BLaER1 treated with 17β-estradiol and CSF1 and Interleukin-3, amounts not matched to agents 10 nM and 100 nM (cell line): Measurements from ENCODE around the gene ZNF688.
A peak's percentile ranks its signal among the peaks of the same experiment; 100 is the strongest.

ENCODE experiments used
- H3K27ac ChIP-seq, 11 experiments: shearing (Covaris generic); formaldehyde crosslinking; 2 replicates each; pipeline ENCODE4 v1.8.1; 2022
- H3K27me3 ChIP-seq, 11 experiments: shearing (Covaris generic); formaldehyde crosslinking; 2 replicates each; pipeline ENCODE4 v1.8.1; 2022
- H3K36me3 ChIP-seq, 11 experiments: shearing (Covaris generic); formaldehyde crosslinking; 2 replicates each; pipeline ENCODE4 v1.8.1; 2022
- H3K4me1 ChIP-seq, 10 experiments: shearing (Covaris generic); formaldehyde crosslinking; 2 replicates each; pipeline ENCODE4 v1.8.1; 2022
- H3K4me2 ChIP-seq, 11 experiments: shearing (Covaris generic); formaldehyde crosslinking; 2 replicates each; pipeline ENCODE4 v1.8.1; 2022
- H3K4me3 ChIP-seq, 10 experiments: shearing (Covaris generic); formaldehyde crosslinking; 2 replicates each; pipeline ENCODE4 v1.8.1; 2022
- H3K9ac ChIP-seq, 11 experiments: shearing (Covaris generic); formaldehyde crosslinking; 2 replicates each; pipeline ENCODE4 v1.8.1; 2022
- H3K9me3 ChIP-seq, 11 experiments: shearing (Covaris generic); formaldehyde crosslinking; replicated peaks in 1 of 11; 2 replicates each; pipeline ENCODE4 v1.8.1; 2022
- H4K20me1 ChIP-seq, 11 experiments: shearing (Covaris generic); formaldehyde crosslinking; 2 replicates each; pipeline ENCODE4 v1.8.1; 2022
- Cebpa-rat ChIP-seq, 11 experiments: shearing (Covaris generic); IDR thresholded peaks; 2 replicates each; pipeline ENCODE4 v1.8.1; 2022

ZNF688 gene

DNA sequence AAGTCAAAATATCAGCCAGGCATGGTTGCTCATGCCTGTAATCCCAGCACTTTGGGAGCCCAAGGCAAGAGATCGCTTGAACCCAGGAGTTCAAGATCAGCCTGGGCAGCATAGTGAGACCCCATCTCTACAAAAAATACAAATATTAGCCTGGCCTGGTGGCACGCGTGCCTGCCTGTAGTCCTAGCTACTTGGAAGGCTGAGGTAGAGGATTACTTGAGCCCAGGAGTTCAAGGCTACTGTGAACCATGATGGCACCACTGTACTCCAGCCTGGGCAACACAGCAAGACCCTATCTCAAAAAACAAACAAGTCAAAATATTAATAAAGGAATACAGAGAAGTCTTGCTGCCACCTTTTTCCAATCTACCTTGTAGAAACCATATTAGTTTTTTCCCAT, 34.5 kb upstream of the ZNF688 start:
- Histone ChIP-seq H3K4me3 (no peak overlapping the region), H3K4me1 (peaks cover 18 to 81% (median 40%) of the 10 kb centered on the region in 10 experiments), H3K4me2 (peak overlapping the region in 3 of 11 experiments; percentile 38 to 87 (median 79); a peak in 5 of 22 replicates), H3K9me3 (no peaks in the 10 kb centered on the region), H4K20me1 (peaks cover 0 to 32% (median 17%) of the 10 kb centered on the region in 11 experiments; a peak in 11 of 22 replicates), H3K27ac (0 out of 22 replicates have a peak overlapping the region, but pooled peaks of 1 of the 11 experiments have one; percentile 36), H3K27me3 (no peaks in the 10 kb centered on the region), H3K9ac (peak overlapping the region in 2 of 11 experiments; percentile 9 to 39; a peak in 1 of 22 replicates), H3K36me3 (peaks cover 40 to 77% (median 69%) of the 10 kb centered on the region in 11 experiments)
- TF ChIP-seq Cebpa-rat (IDR thresholded peaks at IDR 0.05): no peak

DNA sequence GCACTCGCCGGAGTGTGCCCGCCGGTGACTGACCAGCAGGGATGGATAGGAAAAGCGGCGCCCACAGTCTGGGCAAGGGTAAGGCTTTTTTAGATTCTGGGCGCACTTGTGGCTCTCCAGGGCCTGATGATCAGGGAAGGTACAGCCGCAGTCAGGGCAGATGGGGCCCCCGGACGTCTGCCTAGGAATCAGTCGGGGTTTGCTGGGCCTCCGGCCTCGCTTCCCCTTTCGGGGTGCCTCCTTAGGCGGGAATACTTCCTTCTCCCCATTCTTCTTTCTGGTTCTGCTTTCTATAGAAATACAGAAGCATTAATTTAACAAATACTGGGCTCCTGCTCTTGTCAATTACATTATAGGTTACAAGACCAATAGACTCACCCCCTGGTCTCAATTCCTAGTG, 33.6 kb upstream of the ZNF688 start:
- peaks cover 12 to 75% (median 34%) of the 10 kb centered on the region in 10 experiments for H3K4me1 ChIP-seq
- H3K4me2 ChIP-seq: peak overlapping the region in 3 of 11 experiments; percentile 38 to 87 (median 79); a peak in 6 of 22 replicates
- H3K9me3 ChIP-seq: no peaks in the 10 kb centered on the region
- no peak for TF ChIP-seq Cebpa-rat (IDR thresholded peaks at IDR 0.05)
- no peaks in the 10 kb centered on the region for H3K27me3 ChIP-seq
- peaks cover 40 to 84% (median 69%) of the 10 kb centered on the region in 11 experiments for H3K36me3 ChIP-seq
- H4K20me1 ChIP-seq: peaks cover 0 to 32% (median 17%) of the 10 kb centered on the region in 11 experiments; a peak in 11 of 22 replicates
- H3K27ac ChIP-seq: peak overlapping the region in 2 of 11 experiments; percentile 15 to 36; a peak in 2 of 22 replicates
- H3K9ac ChIP-seq: peak overlapping the region in 3 of 11 experiments; percentile 9 to 39 (median 38); a peak in 3 of 22 replicates
- H3K4me3 ChIP-seq: no peak overlapping the region

DNA sequence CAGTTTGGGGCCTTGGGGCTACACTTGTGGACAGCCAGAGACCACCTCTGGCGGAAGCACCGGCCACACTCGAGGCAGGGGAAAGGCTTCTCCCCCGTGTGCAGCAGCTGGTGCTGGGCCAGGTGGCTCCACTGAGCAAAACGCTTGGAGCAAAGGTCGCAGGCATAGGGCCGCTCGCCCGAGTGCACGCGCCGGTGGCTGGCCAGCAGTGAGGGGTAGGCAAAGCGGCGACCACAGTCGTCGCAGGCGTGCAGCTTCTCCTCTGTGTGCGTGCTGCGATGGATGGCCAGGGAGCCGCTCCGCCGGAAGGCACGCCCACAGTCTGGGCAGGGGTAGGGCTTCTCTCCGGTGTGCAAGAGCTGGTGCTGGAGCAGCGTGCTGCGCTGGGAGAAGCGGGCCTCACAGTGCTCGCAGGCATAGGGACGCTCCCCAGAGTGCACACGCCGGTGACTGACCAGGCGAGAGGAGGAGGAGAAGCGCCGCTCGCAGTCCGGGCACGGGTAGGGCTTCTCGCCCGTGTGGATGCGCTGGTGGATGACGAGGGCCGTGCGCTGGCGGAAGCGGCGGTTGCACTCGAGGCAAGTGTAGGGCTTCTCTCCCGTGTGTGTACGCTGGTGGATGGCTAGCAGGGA, 32.9 kb upstream of the ZNF688 start:
- Histone ChIP-seq H4K20me1 (peaks cover 0 to 32% (median 17%) of the 10 kb centered on the region in 11 experiments; a peak in 11 of 22 replicates), H3K4me1 (peaks cover 11 to 75% (median 34%) of the 10 kb centered on the region in 10 experiments), H3K9ac (peak overlapping the region in 1 of 11 experiments; percentile 39; a peak in 3 of 22 replicates), H3K4me3 (no peak overlapping the region), H3K36me3 (peaks cover 40 to 84% (median 69%) of the 10 kb centered on the region in 11 experiments), H3K4me2 (peak overlapping the region in 3 of 11 experiments; percentile 78 to 87 (median 79); a peak in 5 of 22 replicates), H3K27me3 (no peaks in the 10 kb centered on the region), H3K27ac (peak overlapping the region in 1 of 11 experiments; percentile 15; a peak in 2 of 22 replicates), H3K9me3 (no peaks in the 10 kb centered on the region)
- no peak for TF ChIP-seq Cebpa-rat (IDR thresholded peaks at IDR 0.05)

DNA sequence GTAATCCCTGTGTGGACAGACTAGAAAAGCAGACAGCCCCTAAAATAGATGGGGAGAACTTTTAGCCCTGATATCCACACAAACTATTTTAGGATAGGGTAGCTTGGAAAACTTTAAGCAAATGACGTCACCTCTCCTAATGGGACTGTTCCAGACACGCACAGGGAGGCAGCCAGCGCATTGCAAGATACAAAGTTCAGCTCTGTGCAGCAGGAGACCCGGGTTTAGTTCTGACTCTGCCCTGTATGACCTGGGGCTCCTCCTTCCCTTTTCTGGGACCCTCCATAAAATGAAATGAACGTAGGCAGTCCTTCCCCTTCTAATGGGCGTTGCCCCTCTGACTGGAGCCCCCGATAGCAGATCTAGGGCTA, 32.4 kb upstream of the ZNF688 start:
- Histone ChIP-seq H3K9me3 (no peaks in the 10 kb centered on the region), H3K36me3 (peaks cover 40 to 84% (median 69%) of the 10 kb centered on the region in 11 experiments), H3K4me3 (no peak overlapping the region), H3K4me1 (peaks cover 6 to 70% (median 30%) of the 10 kb centered on the region in 10 experiments), H3K27me3 (no peaks in the 10 kb centered on the region), H3K4me2 (peak overlapping the region in 5 of 11 experiments; percentile 29 to 87 (median 78); a peak in 8 of 22 replicates), H4K20me1 (peaks cover 0 to 32% (median 17%) of the 10 kb centered on the region in 11 experiments; a peak in 11 of 22 replicates), H3K9ac (no peak overlapping the region), H3K27ac (0 out of 22 replicates have a peak overlapping the region, but pooled peaks of 1 of the 11 experiments have one; percentile 14)
- no peak for TF ChIP-seq Cebpa-rat (IDR thresholded peaks at IDR 0.05)

DNA sequence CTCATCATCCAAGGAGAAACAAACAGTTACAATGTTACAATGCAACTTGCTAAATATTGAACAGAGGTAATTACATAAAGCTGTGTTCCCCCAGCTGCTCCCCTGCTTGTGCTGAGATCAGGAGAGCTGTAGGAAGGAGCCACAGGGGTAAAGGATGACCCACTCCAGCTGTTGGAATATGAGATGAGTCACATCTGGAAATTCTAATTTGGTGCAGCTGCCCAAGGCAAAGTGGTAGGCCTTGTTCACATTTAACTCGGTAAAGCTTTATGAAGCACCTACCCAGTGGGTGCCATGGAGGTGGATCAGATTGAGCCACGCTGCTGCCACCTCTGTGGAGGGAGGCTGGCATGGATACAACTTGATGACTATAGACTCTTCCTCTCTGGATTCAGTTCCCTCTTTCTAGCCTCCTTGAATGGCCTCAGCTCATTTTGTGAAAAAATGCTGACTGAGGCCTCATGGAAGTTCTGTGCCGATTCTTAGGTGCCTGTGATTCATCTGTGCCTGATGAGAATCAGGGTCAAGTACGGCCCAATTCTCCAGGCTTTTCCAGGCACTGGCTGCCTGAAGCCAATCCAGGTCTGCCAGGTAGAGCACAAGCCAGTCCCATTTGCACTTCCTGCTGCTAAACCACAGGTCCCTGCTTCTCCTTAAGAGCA, 31.2 kb upstream of the ZNF688 start:
- Histone ChIP-seq H3K9me3 (no peaks in the 10 kb centered on the region), H3K9ac (peak overlapping the region in 2 of 11 experiments; percentile 13 to 46; a peak in 3 of 22 replicates), H4K20me1 (peaks cover 0 to 32% (median 17%) of the 10 kb centered on the region in 11 experiments; a peak in 11 of 22 replicates), H3K36me3 (peaks cover 37 to 74% (median 60%) of the 10 kb centered on the region in 11 experiments), H3K4me1 (peaks cover 0 to 64% (median 24%) of the 10 kb centered on the region in 10 experiments; a peak in 15 of 20 replicates), H3K4me2 (peak overlapping the region in 6 of 11 experiments; percentile 28 to 87 (median 64); a peak in 11 of 22 replicates), H3K27ac (peak overlapping the region in 4 of 11 experiments; percentile 2 to 46 (median 26); a peak in 6 of 22 replicates), H3K27me3 (no peaks in the 10 kb centered on the region), H3K4me3 (no peak overlapping the region)
- TF ChIP-seq Cebpa-rat (IDR thresholded peaks at IDR 0.05): no peak

DNA sequence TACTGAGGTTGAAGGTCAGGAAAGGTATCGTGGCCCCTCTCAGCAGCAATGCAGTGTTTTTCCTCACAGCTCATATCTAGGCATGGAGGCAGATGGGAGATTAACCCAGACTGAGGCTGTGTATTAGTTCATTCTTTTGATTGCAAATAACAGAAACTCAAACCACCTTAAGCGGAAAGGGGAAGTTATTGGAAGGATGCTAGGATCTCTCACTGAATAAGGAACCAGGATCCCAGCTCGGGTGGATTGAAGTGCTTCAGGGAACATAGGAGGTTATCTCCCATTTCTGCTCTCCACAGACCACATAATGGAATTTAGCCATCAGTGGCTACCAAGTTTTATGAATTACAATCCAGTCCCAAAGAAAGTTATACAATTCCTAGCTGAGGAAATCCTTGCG, 30.5 kb upstream of the ZNF688 start:
- Histone ChIP-seq H3K9ac (no peak overlapping the region), H3K36me3 (peaks cover 31 to 66% (median 53%) of the 10 kb centered on the region in 11 experiments)
- TF ChIP-seq Cebpa-rat (IDR thresholded peaks at IDR 0.05): no peak

DNA sequence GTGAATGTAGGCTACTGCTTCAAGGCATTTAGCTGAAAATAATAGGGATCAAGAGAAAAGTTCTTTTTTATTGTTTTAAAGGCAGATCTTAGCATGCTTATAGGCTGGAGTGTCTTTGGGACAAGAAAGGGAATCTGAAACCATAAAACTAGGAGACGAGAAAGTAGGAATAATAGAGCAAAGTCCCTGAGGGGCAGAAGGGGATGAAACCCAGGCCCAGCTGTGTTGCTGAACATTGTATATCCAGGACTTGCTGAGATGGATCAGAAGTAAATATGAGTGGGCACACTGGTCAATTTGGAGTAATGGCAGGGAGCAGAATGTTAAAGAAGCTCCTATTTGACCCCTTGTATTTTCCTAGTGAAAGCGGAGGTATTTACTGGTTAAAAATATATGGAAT, 29.4 kb upstream of the ZNF688 start:
- no peak overlapping the region for H3K4me2 ChIP-seq
- H3K9ac ChIP-seq: no peak overlapping the region
- H3K4me3 ChIP-seq: no peak overlapping the region
- H3K4me1 ChIP-seq: peaks cover 0 to 52% (median 22%) of the 10 kb centered on the region in 10 experiments; a peak in 14 of 20 replicates
- no peaks in the 10 kb centered on the region for H3K9me3 ChIP-seq
- no peak overlapping the region for H3K27ac ChIP-seq
- peaks cover 0 to 32% (median 17%) of the 10 kb centered on the region in 11 experiments; a peak in 11 of 22 replicates for H4K20me1 ChIP-seq
- peaks cover 21 to 56% (median 43%) of the 10 kb centered on the region in 11 experiments for H3K36me3 ChIP-seq
- no peaks in the 10 kb centered on the region for H3K27me3 ChIP-seq
- no peak for TF ChIP-seq Cebpa-rat (IDR thresholded peaks at IDR 0.05)

More for the DNA sequence above, 30.5 kb upstream of the ZNF688 start:
- Histone ChIP-seq H3K27me3 (no peaks in the 10 kb centered on the region), H3K4me1 (peaks cover 0 to 58% (median 22%) of the 10 kb centered on the region in 10 experiments; a peak in 14 of 20 replicates), H3K27ac (peak overlapping the region in 2 of 11 experiments; percentile 37 to 46; a peak in 3 of 22 replicates), H3K4me2 (peak overlapping the region in 4 of 11 experiments; percentile 50 to 87 (median 78); a peak in 8 of 22 replicates), H4K20me1 (peaks cover 0 to 32% (median 17%) of the 10 kb centered on the region in 11 experiments; a peak in 11 of 22 replicates), H3K9me3 (no peaks in the 10 kb centered on the region), H3K4me3 (no peak overlapping the region)

DNA sequence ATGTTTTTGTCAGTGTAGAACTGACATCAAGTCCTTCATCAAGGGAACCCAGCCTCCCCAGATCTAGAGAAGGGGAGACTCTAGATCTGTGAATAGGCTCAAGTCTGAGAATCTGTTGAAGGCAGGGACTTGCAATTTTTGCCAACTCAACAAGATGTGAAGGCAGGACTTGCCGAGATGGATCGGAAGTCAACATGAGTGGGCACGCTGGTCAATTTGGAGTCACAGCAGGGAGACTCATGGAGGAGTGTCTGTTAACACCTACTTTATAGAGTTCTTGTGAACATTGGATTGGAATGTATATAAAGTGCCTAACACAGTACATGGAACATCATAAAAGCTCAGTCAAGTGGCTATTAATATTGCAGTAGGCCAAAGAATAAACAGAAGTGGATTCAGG, 28.7 kb upstream of the ZNF688 start:
- Histone ChIP-seq H3K4me2 (no peak overlapping the region), H3K4me3 (no peak overlapping the region), H3K27me3 (no peaks in the 10 kb centered on the region), H3K4me1 (peaks cover 0 to 45% (median 22%) of the 10 kb centered on the region in 10 experiments; a peak in 14 of 20 replicates), H3K36me3 (peaks cover 18 to 54% (median 35%) of the 10 kb centered on the region in 11 experiments), H3K27ac (no peak overlapping the region), H3K9ac (no peak overlapping the region), H3K9me3 (no peaks in the 10 kb centered on the region), H4K20me1 (peaks cover 0 to 32% (median 17%) of the 10 kb centered on the region in 11 experiments; a peak in 11 of 22 replicates)
- no peak for TF ChIP-seq Cebpa-rat (IDR thresholded peaks at IDR 0.05)
